ENCODE results near the gene VSTM4. TPM values are rescaled to one million over a fixed set of nuclear protein-coding genes. Genes with fewer than 3 reads are reported as not detected.

Gene VSTM4
- total RNA-seq, 1 donor from 2014 or later, result 22.4 TPM

GRCh38 chr10:49150426-49150825 lies 35.1 kb upstream of the VSTM4 start:
- intact Hi-C loops (cut with DNase I), result no loop called here
- DNase-seq (no peak), ATAC-seq (ENCODE audit: poor library complexity) (no peak)

DNA sequence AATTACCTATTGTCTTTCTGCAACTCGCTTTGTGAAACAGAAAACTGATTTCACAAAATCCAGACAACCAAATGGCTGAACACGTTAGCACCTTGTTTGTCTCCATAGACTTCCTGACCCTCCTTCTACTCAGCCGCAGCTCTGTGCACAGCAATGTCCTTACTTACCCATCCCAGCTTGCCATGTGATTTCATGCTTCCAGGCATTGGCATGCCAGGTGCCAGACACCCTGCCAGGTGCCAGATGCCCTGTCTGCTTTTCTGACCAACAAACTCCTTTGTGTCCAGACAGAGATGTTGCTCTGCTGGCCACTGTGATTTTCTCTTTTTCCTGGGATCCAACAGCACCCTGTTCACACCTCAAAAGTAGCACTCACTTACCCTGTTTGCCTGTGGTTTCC lies 34.6 kb upstream of the VSTM4 start:
- ATAC-seq (ENCODE audit: poor library complexity) (no peak), DNase-seq (no peak)
- intact Hi-C loops (cut with DNase I), result no loop called here

GRCh38 chr10:49144058-49144720 lies 28.9 kb upstream of the VSTM4 start:
- intact Hi-C loops (cut with DNase I), result no loop called here
- DNase-seq, result no peak
- no peak for ATAC-seq (ENCODE audit: poor library complexity)

- intact Hi-C loops (cut with DNase I), result no loop called here
- ATAC-seq (ENCODE audit: poor library complexity) (no peak), DNase-seq (no peak)
Observed at GRCh38 chr10:49143249-49143648, 27.9 kb upstream of the VSTM4 start.

- DNase-seq (no peak), ATAC-seq (ENCODE audit: poor library complexity) (no peak)
- intact Hi-C loops (cut with DNase I), result no loop called here
Observed at GRCh38 chr10:49141541-49142332, 26.4 kb upstream of the VSTM4 start.

GRCh38 chr10:49140304-49141177 lies 25.2 kb upstream of the VSTM4 start:
- intact Hi-C loops (cut with DNase I), result no loop called here
- DNase-seq (no peak), ATAC-seq (ENCODE audit: poor library complexity) (no peak)

- ATAC-seq (ENCODE audit: poor library complexity) (no peak), DNase-seq (no peak)
- intact Hi-C loops (cut with DNase I), result no loop called here
Observed at GRCh38 chr10:49139846-49140195, 24.5 kb upstream of the VSTM4 start.

GRCh38 chr10:49139028-49139845 lies 23.9 kb upstream of the VSTM4 start:
- DNase-seq (no peak), ATAC-seq (ENCODE audit: poor library complexity) (peak; percentile 72)

DNA sequence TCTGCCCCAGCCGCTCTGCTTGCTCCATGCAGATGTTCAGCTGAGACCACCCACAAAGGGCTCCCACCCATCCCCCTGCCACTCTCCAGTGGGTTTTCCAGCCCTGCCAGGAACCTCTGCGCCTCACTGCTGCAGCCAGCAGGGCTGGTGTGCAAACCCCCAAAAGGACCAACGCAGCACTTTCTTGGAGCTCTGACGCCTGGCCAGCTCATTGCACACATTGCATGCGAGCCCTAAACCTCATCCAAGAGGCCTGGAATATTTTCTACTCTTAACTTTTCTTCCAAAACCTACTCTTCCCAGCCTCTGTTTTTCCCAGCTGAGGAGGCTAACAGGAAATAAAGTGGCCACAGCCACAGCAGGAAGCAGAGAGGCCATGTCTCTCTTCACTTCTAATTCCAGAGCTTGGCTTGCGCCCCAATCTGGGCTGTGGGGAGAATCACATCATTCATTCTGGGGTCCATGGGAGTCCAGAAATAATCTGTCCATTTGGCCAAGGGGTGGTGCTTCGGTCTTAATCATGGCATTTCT lies 23.1 kb upstream of the VSTM4 start:
- intact Hi-C loops (cut with DNase I), result no loop called here
- ATAC-seq (ENCODE audit: poor library complexity) (peak; percentile 71), DNase-seq (peak; percentile 72)

More at GRCh38 chr10:49139028-49139845, 23.9 kb upstream of the VSTM4 start:
- intact Hi-C loops (cut with DNase I), result no loop called here

GRCh38 chr10:49136525-49136924 lies 21.2 kb upstream of the VSTM4 start:
- no peak for ATAC-seq (ENCODE audit: poor library complexity)
- intact Hi-C loops (cut with DNase I), result no loop called here
- DNase-seq, result no peak

DNA sequence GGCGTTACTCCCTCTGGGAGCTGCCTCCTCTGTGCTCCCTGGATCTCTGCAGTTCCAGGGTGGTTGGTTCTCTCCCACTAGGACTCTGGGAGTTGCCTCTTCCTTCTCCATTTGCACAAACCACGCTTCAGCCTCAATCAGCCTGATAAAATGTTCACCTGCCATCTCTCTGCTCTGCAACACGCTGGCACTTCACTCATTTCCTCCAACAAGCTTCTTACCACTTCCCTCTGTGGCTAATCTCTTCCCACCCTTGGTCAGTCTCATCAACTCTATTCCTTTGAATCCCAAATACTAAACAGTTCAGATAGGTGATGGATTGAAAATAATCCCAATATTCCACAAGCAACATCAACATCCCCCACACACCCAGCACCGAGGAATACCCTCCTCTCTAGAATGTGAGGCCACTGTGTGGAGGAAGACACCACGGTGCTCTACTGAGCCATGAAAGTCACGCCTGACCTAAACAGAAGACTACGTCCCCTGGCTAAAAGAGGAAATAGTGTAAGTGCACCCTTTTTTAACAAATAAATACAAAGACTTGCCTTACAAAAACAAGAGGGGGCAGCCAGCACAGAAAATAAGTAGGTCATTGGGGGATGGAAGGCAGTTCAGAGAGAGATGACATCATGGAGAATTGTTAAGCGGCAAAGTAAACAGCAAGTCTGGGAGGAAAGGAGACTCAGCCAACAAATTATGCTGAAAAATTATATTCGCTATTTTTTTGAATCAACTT lies 20.4 kb upstream of the VSTM4 start:
- DNase-seq (no peak), ATAC-seq (ENCODE audit: poor library complexity) (peak; percentile 42)
- intact Hi-C loops (cut with DNase I), result no loop called here

DNA sequence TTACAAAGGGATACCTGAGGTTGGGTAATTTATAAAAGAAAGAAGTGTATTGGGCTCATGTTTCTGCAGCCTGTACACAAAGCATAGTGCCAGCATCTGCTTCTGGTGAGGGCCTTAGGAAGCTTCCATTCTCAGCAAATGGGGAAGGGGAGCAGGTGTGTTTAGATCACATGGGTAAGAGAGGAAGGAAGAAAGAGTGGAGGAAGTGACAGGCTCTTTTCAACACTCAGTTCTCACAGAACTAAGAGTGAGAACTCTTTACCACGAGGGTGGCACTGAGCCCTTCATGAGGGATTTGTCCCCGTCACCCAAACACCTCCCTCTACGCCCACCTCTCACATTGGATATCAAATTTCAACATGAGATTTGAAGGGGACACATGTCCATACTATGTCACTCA lies 19.0 kb upstream of the VSTM4 start:
- ATAC-seq (ENCODE audit: poor library complexity) (no peak), DNase-seq (no peak)
- intact Hi-C loops (cut with DNase I), result no loop called here

DNA sequence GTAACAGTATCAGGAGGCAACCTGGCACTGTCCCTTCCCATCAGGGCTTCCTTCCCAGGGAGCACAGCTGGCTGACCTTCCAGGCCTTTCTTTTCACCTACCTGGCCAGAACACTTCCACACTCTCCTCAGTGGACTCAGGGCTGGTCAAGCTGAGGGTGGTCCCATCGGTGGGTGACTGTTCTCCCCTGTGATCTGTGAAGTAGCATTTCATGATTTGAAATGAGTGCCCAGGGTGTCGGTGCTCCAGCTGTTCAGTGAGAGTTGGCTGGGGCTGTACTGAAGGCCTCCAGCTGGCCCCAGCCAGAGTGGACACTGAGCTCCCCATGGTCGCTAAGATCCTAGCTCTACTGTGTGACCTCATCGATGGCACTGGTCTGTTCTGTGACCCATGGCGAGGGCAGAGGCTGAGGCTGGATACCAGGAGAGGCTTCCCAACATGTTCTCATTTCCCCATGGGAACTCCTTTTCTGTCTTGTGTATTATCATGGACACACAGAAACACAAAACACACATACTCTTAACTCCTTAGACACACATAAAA lies 18.5 kb upstream of the VSTM4 start, which contains the start of gene FAM170B:
Gene FAM170B, minus strand, starts transcription at position 316 of the 543 bp plus-strand sequence. Its CDS starts 103 bp downstream, at position 213.
- DNase-seq (no peak), ATAC-seq (ENCODE audit: poor library complexity) (peak; percentile 48)
- intact Hi-C loops (cut with DNase I), result no loop called here

DNA sequence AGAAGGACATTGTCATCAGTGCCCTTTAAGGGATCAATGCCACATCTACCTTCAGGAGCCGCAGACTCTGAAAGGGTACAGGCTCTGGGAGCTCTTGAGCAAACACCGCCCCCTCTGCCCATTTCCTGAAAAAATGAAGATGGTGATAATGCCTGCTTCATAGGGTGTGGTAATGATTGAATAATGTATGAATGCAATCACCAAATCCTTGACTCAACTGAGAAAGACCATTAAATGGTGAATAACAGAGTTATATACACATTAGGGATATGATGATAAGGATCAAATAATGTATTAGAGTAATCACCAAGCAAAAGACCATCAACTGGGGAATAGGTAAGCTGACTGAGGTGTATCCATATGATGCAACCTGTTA lies 17.0 kb upstream of the VSTM4 start:
- DNase-seq, result no peak
- intact Hi-C loops (cut with DNase I), result no loop called here
- no peak for ATAC-seq (ENCODE audit: poor library complexity)

DNA sequence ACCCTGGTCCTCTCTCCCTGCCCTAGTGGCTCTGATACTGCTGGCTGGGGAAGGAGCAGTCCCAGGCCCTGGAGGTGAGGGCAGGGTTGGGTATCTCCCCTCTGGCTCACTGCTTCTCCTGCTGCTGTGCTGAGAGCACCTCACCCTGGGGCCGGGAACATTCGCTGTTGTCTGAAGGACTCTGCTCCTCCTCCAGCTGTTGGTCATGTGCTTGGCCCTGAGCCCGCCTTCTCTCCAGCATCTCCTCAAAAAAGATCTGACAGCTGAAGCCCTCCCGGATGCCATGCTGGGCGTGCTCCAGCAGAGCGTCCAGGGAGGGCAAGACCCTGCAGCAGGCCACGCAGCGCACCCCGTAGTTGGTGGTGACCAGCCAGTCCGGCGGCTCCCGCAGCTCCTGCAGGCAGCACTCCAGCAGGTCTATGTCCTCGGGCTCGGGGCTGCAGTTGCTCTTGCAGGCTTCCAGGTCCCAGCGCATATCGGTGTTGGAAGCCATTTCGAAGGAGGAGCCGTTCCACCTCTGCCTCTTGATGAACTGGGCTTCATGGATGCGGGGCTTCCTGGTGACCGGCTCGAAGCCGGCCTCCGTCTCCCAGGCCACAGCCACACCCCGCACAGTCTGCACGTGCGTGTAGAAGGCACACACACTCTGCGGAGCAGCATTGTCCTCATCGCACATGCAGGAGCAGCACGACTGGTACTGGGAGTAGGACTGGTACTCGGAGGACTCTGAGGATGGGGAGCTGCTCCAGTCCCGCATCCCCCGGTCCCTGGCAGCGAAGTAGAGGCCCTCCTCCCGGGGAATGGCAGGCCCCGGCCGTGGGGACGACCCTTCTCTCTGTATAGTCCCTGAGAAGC lies 16.4 kb upstream of the VSTM4 start:
- ATAC-seq (ENCODE audit: poor library complexity) (peak; percentile 55), DNase-seq (no peak)
- intact Hi-C loops (cut with DNase I), result no loop called here

DNA sequence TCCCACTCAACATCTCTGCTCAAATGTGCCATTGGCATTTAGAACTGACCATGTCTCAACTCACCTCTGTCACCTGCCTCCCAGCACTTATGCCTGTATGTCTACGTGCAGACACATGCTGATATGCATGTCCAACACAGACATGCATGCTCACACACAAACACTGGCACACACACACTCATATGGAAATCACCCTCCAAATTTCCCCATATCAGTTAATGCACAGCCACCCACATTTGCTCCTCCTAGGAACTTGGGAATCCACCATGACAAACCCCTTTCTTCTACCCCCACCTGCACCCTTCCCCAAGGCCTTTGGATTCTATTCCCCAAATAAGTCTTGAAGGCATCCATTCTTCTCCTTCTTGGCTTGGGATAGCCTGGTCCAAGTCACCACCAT lies 14.1 kb upstream of the VSTM4 start:
- no peak for ATAC-seq (ENCODE audit: poor library complexity)
- intact Hi-C loops (cut with DNase I), result no loop called here
- no peak for DNase-seq

DNA sequence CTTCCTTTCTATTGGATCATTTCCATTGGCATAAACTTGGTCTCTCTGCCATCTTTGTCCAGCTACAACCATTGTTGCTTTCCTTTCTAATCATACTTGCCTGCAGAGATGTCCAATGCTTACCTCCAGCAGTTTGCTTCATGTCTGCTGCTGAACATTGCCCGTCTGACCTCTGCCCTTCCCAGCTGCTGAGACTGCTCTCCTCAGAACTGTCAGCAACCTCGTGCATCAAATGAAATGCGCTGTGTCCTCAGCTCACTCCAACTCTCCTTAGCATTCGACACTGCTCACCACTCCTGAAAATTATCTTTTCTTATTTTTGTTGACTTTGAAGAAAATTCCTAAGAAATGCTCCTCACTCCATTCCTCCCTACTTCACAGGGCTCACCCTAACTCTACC lies 13.5 kb upstream of the VSTM4 start:
- intact Hi-C loops (cut with DNase I), result no loop called here
- ATAC-seq (ENCODE audit: poor library complexity), result no peak
- no peak for DNase-seq
